Sigmoid colon (tissue), 7 donors: ENCODE results near the gene FAM43B. TPM values are rescaled to one million over a fixed set of nuclear protein-coding genes. Genes with fewer than 3 reads are reported as not detected.

Source experiments
- DNase-seq: peaks from one replicate; pipeline ENCODE4 v3.0.0-alpha.2; 2019
- H3K27ac ChIP-seq, 4 donors: fragments of 200-600 bp; sonication (generic); one replicate each; pipeline ENCODE4 v1.5.1; 2016 to 2019; ENCODE audit warnings: mild to moderate bottlenecking in 1 of 4
- H3K27me3 ChIP-seq, 3 donors: fragments of 200-600 bp; sonication (generic); one replicate each; pipeline ENCODE4 v1.5.1; 2019; ENCODE audit warnings: mild to moderate bottlenecking in 1 of 3
- H3K36me3 ChIP-seq, 4 donors: fragments of 200-600 bp; sonication (generic); one replicate each; pipeline ENCODE4 v1.5.1; 2016 to 2019
- H3K4me1 ChIP-seq, 4 donors: fragments of 200-600 bp; sonication (generic); one replicate each; pipeline ENCODE4 v1.5.1; 2017 to 2019
- H3K4me3 ChIP-seq, 4 donors: fragments of 200-600 bp; sonication (generic); one replicate each; pipeline ENCODE4 v1.5.1; 2017 to 2019; ENCODE audit warnings: mild to moderate bottlenecking in 2 of 4, moderate library complexity in 1 of 4
- H3K9me3 ChIP-seq, 4 donors: fragments of 200-600 bp in 3 of 4; sonication (generic) in 3 of 4; one replicate each; pipeline versions ENCODE4 v1.5.1 to v1.6.1; 2013 to 2019
- EP300 ChIP-seq, 4 donors: sonication (generic); formaldehyde crosslinking; IDR thresholded peaks; one replicate each; pipeline ENCODE4 v1.6.1; 2017; ENCODE audit warnings: antibody characterized with exemption in 4 of 4
- POLR2A ChIP-seq, 2 donors: fragments of 450-650 bp; IDR thresholded peaks; one replicate each; pipeline ENCODE4 v1.6.1; 2016; ENCODE audit warnings: antibody characterized with exemption in 2 of 2, mild to moderate bottlenecking in 2 of 2, moderate library complexity in 2 of 2
- POLR2AphosphoS5 ChIP-seq, 4 donors: sonication (generic); formaldehyde crosslinking; IDR thresholded peaks; one replicate each; pipeline ENCODE4 v1.6.1; 2017; ENCODE audit warnings: antibody characterized with exemption in 4 of 4
- WGBS, 2 donors: extraction: QIAGEN DNeasy Blood & Tissue Kit; methylation state at CpG; one replicate each; pipeline ENCODE4 v1.1.7; 2013; 5-methylcytosine and 5-hydroxymethylcytosine counted together
- intact Hi-C: fragments of 100-400 bp; cut with DNase I; formaldehyde crosslinking; loops from one replicate; pipeline ENCODE4 v1.15.1; 2023
- polyA plus RNA-seq, 3 donors: library from polyadenylated mRNA; stranded (reverse); fragments of 200-250 nt; gene quantifications; one replicate each; pipeline ENCODE4 v1.2.3, GENCODE V29; 2013
- total RNA-seq, 4 donors: library from RNA; depleted of rRNA; stranded (reverse); fragments of >200 nt; gene quantifications; one replicate each; pipeline ENCODE4 v1.1.0, GENCODE V29; 2016
- TF ChIP-seq, protein P1 (sequence below), 4 experiments: fragments of 450-650 bp in 3 of 4; fragments of 200-600 bp in 1 of 4; IDR thresholded peaks; one replicate each; pipeline ENCODE4 v1.5.1; 2016 to 2019; ENCODE audit warnings: antibody characterized with exemption in 4 of 4, mild to moderate bottlenecking in 3 of 4, moderate library complexity in 2 of 4
- donor health status: healthy with polysubstance abuse.
- donor health status: Bipolar disorder and iron deficiency.
- donor health status: healthy.

Gene FAM43B, protein sequence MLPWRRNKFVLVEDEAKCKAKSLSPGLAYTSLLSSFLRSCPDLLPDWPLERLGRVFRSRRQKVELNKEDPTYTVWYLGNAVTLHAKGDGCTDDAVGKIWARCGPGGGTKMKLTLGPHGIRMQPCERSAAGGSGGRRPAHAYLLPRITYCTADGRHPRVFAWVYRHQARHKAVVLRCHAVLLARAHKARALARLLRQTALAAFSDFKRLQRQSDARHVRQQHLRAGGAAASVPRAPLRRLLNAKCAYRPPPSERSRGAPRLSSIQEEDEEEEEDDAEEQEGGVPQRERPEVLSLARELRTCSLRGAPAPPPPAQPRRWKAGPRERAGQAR
- 1 to 10 TPM in 3 of 4 donors, under 1 TPM in 1; 0.81 to 1.7 (median 1.5) TPM for total RNA-seq
- polyA plus RNA-seq, result under 1 TPM in 2 of 3 donors, not detected in 1; 0.23 to 0.29 TPM

DNA sequence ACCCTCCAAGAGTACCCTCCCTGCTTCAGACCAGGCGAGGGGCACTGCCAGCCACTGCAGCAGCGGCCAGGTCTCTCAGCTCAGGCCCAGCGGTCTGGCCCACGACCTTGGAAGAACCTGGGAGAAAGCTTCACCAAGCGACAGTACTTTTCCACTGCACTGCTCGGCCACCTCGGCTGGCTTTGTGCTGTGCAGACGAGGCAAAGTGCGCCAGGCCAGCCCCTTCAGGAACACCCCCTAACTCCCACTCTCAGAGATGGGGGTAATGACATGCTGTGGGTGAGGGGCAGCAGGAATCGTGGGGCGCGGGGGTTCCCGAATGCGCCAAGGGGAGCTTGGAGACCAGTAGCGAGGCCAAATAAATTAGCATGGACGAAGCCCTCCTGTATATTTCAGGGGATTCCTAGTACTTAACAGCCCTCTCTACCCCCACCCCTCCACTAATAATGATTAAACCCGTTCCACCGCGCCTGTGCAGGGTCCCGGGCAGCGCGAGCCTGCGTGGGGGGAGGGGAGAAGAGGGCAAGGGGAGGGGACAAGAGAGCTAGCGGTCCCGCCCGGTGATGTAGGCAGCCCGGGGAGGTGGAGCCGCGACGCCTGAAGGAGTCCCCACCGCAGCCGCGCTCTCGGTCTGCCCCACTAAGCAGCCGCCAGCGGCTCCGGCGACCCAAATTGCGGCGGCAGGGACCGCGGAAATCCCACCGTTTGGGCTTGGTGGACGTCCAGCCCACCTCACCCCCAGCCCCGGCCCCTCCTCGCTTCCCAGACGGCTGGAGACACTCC lies at the start of gene FAM43B:
TSS of gene FAM43B (plus strand) at position 629 of the 783 bp plus-strand sequence. CDS start 401 bp downstream, outside the sequence.
- H3K4me1 ChIP-seq, result peaks cover 0 to 29% (median 23%) of the 10 kb centered on the region in 4 donors
- TF ChIP-seq POLR2AphosphoS5 (IDR thresholded peaks at IDR 0.05) (peak in 3 of 4 donors; percentile 15 to 28 (median 23)), EP300 (IDR thresholded peaks at IDR 0.05) (no peak)
- peak; percentile 88 for DNase-seq

DNA sequence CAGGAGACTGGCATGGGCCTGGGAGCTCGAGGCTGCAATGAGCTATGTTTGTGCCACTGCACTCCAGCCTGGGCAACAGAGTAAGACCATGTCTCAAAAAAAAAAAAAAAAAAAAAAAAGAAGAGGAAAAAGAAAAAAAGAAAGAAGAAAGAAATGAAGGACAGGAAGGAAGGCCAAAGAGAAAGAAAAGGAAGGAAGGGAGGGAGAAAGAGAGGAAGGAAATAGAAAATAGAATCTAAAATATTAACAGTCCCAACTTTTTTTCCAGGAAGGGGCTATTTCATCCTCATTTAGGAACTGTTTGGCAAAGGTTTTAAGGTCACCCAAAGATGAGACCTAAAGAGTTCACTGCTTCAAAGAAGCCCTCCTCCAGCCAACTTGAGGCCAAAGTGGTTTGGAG lies 46.9 kb upstream of the FAM43B start:
- intact Hi-C loops, result loop anchor here (5.0 kb wide), 1 partner anchor 528 kb away; the partner anchor contains the start of gene PLA2G2A
- WGBS, 2 donors, result 85 to 97% methylated on average over 1 of the region's 1 CpG
- Histone ChIP-seq H3K36me3 (peaks cover 15 to 49% (median 22%) of the 10 kb centered on the region in 4 donors), H3K27ac (no peak overlapping the region), H3K9me3 (no peaks in the 10 kb centered on the region), H3K4me3 (no peak overlapping the region), H3K27me3 (no peaks in the 10 kb centered on the region), H3K4me1 (peaks cover 0 to 48% (median 37%) of the 10 kb centered on the region in 4 donors)
- TF ChIP-seq EP300 (IDR thresholded peaks at IDR 0.05) (no peak), POLR2AphosphoS5 (IDR thresholded peaks at IDR 0.05) (no peak), POLR2A (IDR thresholded peaks at IDR 0.05) (no peak)
- TF ChIP-seq, protein P1, sequence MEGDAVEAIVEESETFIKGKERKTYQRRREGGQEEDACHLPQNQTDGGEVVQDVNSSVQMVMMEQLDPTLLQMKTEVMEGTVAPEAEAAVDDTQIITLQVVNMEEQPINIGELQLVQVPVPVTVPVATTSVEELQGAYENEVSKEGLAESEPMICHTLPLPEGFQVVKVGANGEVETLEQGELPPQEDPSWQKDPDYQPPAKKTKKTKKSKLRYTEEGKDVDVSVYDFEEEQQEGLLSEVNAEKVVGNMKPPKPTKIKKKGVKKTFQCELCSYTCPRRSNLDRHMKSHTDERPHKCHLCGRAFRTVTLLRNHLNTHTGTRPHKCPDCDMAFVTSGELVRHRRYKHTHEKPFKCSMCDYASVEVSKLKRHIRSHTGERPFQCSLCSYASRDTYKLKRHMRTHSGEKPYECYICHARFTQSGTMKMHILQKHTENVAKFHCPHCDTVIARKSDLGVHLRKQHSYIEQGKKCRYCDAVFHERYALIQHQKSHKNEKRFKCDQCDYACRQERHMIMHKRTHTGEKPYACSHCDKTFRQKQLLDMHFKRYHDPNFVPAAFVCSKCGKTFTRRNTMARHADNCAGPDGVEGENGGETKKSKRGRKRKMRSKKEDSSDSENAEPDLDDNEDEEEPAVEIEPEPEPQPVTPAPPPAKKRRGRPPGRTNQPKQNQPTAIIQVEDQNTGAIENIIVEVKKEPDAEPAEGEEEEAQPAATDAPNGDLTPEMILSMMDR (IDR thresholded peaks at IDR 0.05), result no peak
- DNase-seq, result no peak

More for the DNA sequence above, at the start of gene FAM43B:
- Histone ChIP-seq H3K9me3 (no peaks in the 10 kb centered on the region), H3K27me3 (peaks cover 21 to 70% (median 42%) of the 10 kb centered on the region in 3 donors), H3K36me3 (no peaks in the 10 kb centered on the region), H3K27ac (peak within 1 kb of the TSS; percentile 44 to 56 (median 55)), H3K4me3 (peak within 1 kb of the TSS in 3 of 4 donors; percentile 35 to 45 (median 39))
- 3 to 7% methylated on average over 47 of the region's 47 CpGs for WGBS, 2 donors
- intact Hi-C loops, result no loop called here

DNA sequence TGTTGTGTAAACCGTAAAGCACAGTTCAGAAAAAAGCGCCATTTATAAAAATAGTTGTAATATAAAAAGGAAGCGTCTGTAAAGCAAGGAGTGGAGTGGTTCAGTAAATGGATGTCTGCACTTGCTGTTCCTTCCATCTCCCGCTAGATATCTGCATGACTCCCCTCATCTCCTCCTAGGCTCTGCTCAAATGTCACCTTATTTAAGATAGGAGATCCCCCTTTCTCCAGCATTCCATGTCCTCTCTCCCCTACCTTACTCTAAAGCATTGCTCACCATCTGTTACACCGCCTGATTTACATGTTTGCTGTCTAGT lies 45.2 kb upstream of the FAM43B start:
- H3K4me1 ChIP-seq, result peaks cover 0 to 48% (median 37%) of the 10 kb centered on the region in 4 donors
- no peak for DNase-seq
- TF ChIP-seq, protein P1 (IDR thresholded peaks at IDR 0.05), result no peak
- TF ChIP-seq POLR2A (IDR thresholded peaks at IDR 0.05) (no peak), EP300 (IDR thresholded peaks at IDR 0.05) (no peak), POLR2AphosphoS5 (IDR thresholded peaks at IDR 0.05) (no peak)
- peaks cover 1 to 32% (median 8%) of the 10 kb centered on the region in 4 donors for H3K36me3 ChIP-seq
- H3K27ac ChIP-seq, result peak overlapping the region; percentile 83 to 93 (median 88)
- H3K9me3 ChIP-seq, result no peaks in the 10 kb centered on the region
- no peaks in the 10 kb centered on the region for H3K27me3 ChIP-seq
- intact Hi-C loops, result loop anchor here (2.0 to 5.0 kb wide), 2 partner anchors 18 to 530 kb away; partner anchors contain the start of gene PLA2G2A
- peak overlapping the region; percentile 68 to 96 (median 83) for H3K4me3 ChIP-seq
- WGBS, 2 donors, result 29 to 41% methylated on average over 5 of the region's 5 CpGs

DNA sequence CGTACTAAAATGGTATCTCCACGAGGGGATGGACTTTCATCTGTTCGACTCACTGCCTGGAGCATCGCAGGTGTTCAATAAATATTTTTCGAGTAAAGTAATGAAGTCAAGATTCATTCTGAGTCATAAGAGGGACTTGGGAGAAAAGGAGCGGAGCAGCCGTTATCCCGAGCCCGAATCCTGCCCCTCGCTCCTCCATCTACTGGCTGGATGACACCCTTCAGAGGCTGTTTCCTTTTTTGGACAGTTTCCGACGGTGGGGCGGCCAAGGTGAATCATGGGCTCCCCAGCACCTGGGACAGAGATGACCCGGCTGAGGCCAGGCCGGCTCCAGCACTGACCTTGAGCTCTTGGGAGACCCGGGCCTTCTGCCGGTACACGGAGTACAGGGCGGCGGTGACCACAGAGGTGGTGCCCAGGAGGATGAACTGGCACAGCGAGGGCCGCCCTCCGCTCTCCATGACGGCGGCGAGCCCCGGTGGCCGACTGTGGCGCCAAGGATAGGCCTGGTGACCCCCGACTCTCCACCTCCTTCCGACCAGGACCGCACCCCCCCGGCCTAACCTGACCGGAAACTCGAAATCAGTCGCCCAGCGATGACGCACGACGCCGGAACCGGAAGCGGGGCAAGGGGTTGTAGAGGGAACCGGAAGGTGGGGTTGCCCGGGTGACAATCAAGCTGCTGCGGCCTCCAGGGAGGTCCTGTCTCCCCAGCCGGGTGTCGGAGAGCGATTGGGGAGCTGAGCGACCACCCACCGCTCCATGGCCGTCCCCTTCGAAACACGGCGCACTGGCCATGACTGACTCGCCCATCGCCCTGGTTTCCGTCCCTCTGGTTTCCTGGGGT lies 44.6 kb upstream of the FAM43B start, which contains the start of gene MUL1:
TSS of gene MUL1 (minus strand) at position 588 of the 847 bp plus-strand sequence. CDS start at position 461, 127 bp downstream.
- Histone ChIP-seq H3K9me3 (no peaks in the 10 kb centered on the region), H3K36me3 (peaks cover 0 to 26% (median 4%) of the 10 kb centered on the region in 4 donors), H3K4me3 (peak within 1 kb of the TSS; percentile 68 to 96 (median 83)), H3K4me1 (peaks cover 0 to 48% (median 37%) of the 10 kb centered on the region in 4 donors), H3K27me3 (no peaks in the 10 kb centered on the region), H3K27ac (peak within 1 kb of the TSS; percentile 83 to 93 (median 88))
- peak; percentile 72 to 76 for TF ChIP-seq POLR2A (IDR thresholded peaks at IDR 0.05)
- TF ChIP-seq EP300 (IDR thresholded peaks at IDR 0.05), result no peak
- TF ChIP-seq, protein P1 (IDR thresholded peaks at IDR 0.05), result no peak
- peak; percentile 89 to 92 (median 91) for TF ChIP-seq POLR2AphosphoS5 (IDR thresholded peaks at IDR 0.05)
- intact Hi-C loops, result loop anchor here (2.0 to 5.0 kb wide), 2 partner anchors 19 to 530 kb away; partner anchors contain the start of gene PLA2G2A
- WGBS, 2 donors, result 1% methylated on average over 58 of the region's 58 CpGs
- peak; percentile 97 for DNase-seq
